Gastroesophageal sphincter (tissue), 4 donors: ENCODE results near the gene RAB44. TPM values are rescaled to one million over a fixed set of nuclear protein-coding genes. Genes with fewer than 3 reads are reported as not detected.
"Not testable (repeated sequence)": the region's sequence is repeated elsewhere in the genome, so short reads cannot be mapped to it uniquely, and the experiment has no call there.

Experiments used
- ATAC-seq: fragments of 150-250 bp; one replicate; pipeline ENCODE4 v1.9.1; 2016; ENCODE audit warnings: mild to moderate bottlenecking, moderate library complexity
- H3K27ac ChIP-seq, 4 donors: fragments of 200-600 bp; sonication (generic) in 3 of 4; 1 replicate in 3 of 4; 2 replicates in 1 of 4; pipeline ENCODE4 v1.5.1; 2016 to 2019
- H3K27me3 ChIP-seq: fragments of 200-600 bp; sonication (generic); one replicate; pipeline ENCODE4 v1.5.1; 2019
- H3K36me3 ChIP-seq, 2 donors: fragments of 200-600 bp; sonication (generic); one replicate each; pipeline ENCODE4 v1.5.1; 2019; ENCODE audit warnings: control low read depth in 1 of 2
- H3K4me1 ChIP-seq, 3 donors: fragments of 200-600 bp; sonication (generic); 1 replicate in 2 of 3; 2 replicates in 1 of 3; pipeline ENCODE4 v1.5.1; 2016 to 2019; ENCODE audit warnings: control low read depth in 2 of 3
- H3K4me3 ChIP-seq, 2 donors: fragments of 200-600 bp; sonication (generic); one replicate each; pipeline ENCODE4 v1.5.1; 2019; ENCODE audit warnings: mild to moderate bottlenecking in 1 of 2, moderate library complexity in 1 of 2
- H3K9me3 ChIP-seq, 3 donors: fragments of 200-600 bp; sonication (generic); one replicate each; pipeline ENCODE4 v1.5.1; 2017 to 2019; ENCODE audit warnings: control low read depth in 2 of 3
- CTCF ChIP-seq, 4 experiments: fragments of 200-600 bp in 2 of 4; fragments of 450-650 bp in 2 of 4; sonication (generic) in 1 of 4; IDR thresholded peaks; one replicate each; pipeline ENCODE4 v1.5.1; 2017 to 2019; ENCODE audit warnings: antibody characterized with exemption in 4 of 4, mild to moderate bottlenecking in 2 of 4, moderate library complexity in 2 of 4
- EP300 ChIP-seq: sonication (generic); formaldehyde crosslinking; IDR thresholded peaks from one replicate; pipeline ENCODE4 v1.6.1; 2017; ENCODE audit warnings: antibody characterized with exemption, mild to moderate bottlenecking
- POLR2A ChIP-seq, 2 donors: fragments of 450-650 bp; IDR thresholded peaks; one replicate each; pipeline ENCODE4 v1.6.1; 2017; ENCODE audit warnings: antibody characterized with exemption in 2 of 2, mild to moderate bottlenecking in 2 of 2, moderate library complexity in 1 of 2
- POLR2AphosphoS5 ChIP-seq: sonication (generic); formaldehyde crosslinking; IDR thresholded peaks from one replicate; pipeline ENCODE4 v1.6.1; 2017; ENCODE audit warnings: antibody characterized with exemption
- WGBS, 2 donors: methylation state at CpG; one replicate each; pipeline ENCODE4 v1.1.5; 2018; ENCODE audit warnings: low coverage in 1 of 2; 5-methylcytosine and 5-hydroxymethylcytosine counted together
- total RNA-seq, 4 donors: library from RNA; depleted of rRNA; stranded (reverse); fragments of >200 nt; gene quantifications; one replicate each; pipeline ENCODE4 v1.1.0, GENCODE V29; 2016

The RAB44 gene
- total RNA-seq, 4 donors from 2014 or later, result 0.67 to 1.6 (median 0.89) TPM; not detected in 1

- H3K36me3 ChIP-seq, result no peaks in the 10 kb centered on the region
- no peak for ATAC-seq
Measured at GRCh38 chr6:36702656-36703055, 5.0 kb downstream of the RAB44 start.

DNA sequence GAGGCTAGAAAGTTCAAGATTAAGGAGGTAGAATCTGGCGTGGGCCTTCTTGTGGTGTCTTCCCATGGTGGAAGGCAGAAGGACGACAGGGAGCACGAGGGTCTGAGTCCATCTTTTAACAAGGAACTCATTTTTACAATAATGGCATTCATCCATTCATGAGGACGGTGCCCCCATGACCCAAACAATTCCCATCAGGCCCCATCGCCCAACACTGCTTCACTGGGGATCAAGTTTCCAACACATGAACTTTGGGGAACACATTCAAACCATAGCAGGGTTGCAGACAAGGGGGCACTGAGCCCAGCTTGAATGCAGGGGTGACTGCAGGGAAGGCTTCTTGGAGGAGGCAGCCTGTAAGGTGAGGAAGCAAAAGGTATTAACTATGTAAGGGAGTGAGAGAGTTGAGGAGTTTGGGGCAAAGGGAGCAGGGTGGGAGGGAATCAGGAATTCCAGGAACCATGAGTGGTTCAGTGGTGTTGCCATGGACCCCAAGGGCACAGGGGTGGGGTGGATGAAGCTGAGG lies 5.5 kb downstream of the RAB44 start:
- H3K27me3 ChIP-seq, result no peaks in the 10 kb centered on the region
- no peak overlapping the region for H3K4me3 ChIP-seq
- H3K9me3 ChIP-seq, result no peaks in the 10 kb centered on the region
- H3K36me3 ChIP-seq, result no peaks in the 10 kb centered on the region
- 71 to 72% methylated on average over 4 to 5 of the region's 5 CpGs for WGBS, 2 donors
- no peak overlapping the region for H3K27ac ChIP-seq
- no peaks in the 10 kb centered on the region for H3K4me1 ChIP-seq
- TF ChIP-seq POLR2AphosphoS5 (no peak), POLR2A (IDR thresholded peaks at IDR 0.05) (no peak), EP300 (no peak), CTCF (IDR thresholded peaks at IDR 0.05) (no peak)
- ATAC-seq, result no peak

More at GRCh38 chr6:36702656-36703055, 5.0 kb downstream of the RAB44 start:
- no peak for TF ChIP-seq POLR2A (IDR thresholded peaks at IDR 0.05)
- TF ChIP-seq EP300, result no peak
- no peak for TF ChIP-seq CTCF (IDR thresholded peaks at IDR 0.05)
- no peak for TF ChIP-seq POLR2AphosphoS5
- Histone ChIP-seq H3K4me3 (no peak overlapping the region), H3K27ac (no peak overlapping the region), H3K27me3 (no peaks in the 10 kb centered on the region), H3K4me1 (no peaks in the 10 kb centered on the region), H3K9me3 (no peaks in the 10 kb centered on the region)
- 96 to 97% methylated on average over 3 of the region's 3 CpGs for WGBS, 2 donors

- TF ChIP-seq POLR2AphosphoS5 (no peak), POLR2A (IDR thresholded peaks at IDR 0.05) (no peak), CTCF (IDR thresholded peaks at IDR 0.05) (no peak), EP300 (no peak)
- ATAC-seq, result no peak
- Histone ChIP-seq H3K4me3 (no peak overlapping the region), H3K4me1 (no peaks in the 10 kb centered on the region), H3K36me3 (no peaks in the 10 kb centered on the region), H3K27ac (no peak overlapping the region), H3K9me3 (no peaks in the 10 kb centered on the region), H3K27me3 (no peaks in the 10 kb centered on the region)
- WGBS, 2 donors, result 87% methylated on average over 16 of the region's 18 CpGs; no CpG with 5 or more reads in 1 of the 2 donors
Measured at GRCh38 chr6:36703982-36704381, 6.4 kb downstream of the RAB44 start.

GRCh38 chr6:36704961-36705577 lies 7.4 kb downstream of the RAB44 start:
- not testable (repeated sequence) for ATAC-seq, H3K36me3 ChIP-seq, H3K9me3 ChIP-seq, H3K4me3 ChIP-seq, H3K27ac ChIP-seq, H3K4me1 ChIP-seq, H3K27me3 ChIP-seq
- 58 to 62% methylated on average over 2 to 6 of the region's 7 CpGs for WGBS, 2 donors

DNA sequence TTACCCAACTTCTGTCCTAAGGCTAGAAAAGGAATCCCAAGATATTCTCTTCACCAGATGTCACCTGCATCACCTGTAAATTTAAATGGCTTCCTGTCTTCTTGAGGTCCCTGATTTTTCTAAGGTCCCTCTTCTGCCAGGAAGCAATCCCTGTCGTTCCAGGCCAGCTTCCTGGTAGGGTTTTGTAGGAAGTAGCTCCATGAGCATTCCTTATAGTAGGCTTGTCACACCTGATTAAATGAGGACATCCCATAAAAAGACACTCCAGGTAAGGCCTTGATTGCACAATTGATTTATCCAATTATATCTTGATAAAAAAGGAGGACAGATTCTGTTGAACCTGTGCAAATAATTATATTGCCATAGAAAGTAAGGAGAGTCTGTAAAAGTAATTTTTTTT lies 8.7 kb downstream of the RAB44 start:
- H3K27ac ChIP-seq, result no peak overlapping the region
- H3K4me3 ChIP-seq, result no peak overlapping the region
- WGBS, 2 donors, result 17 to 67% methylated on average over 1 of the region's 1 CpG
- H3K36me3 ChIP-seq, result no peaks in the 10 kb centered on the region
- TF ChIP-seq POLR2AphosphoS5 (no peak), EP300 (no peak), POLR2A (IDR thresholded peaks at IDR 0.05) (no peak), CTCF (IDR thresholded peaks at IDR 0.05) (no peak)
- H3K27me3 ChIP-seq, result no peaks in the 10 kb centered on the region
- H3K9me3 ChIP-seq, result no peaks in the 10 kb centered on the region
- H3K4me1 ChIP-seq, result no peaks in the 10 kb centered on the region
- no peak for ATAC-seq
